ENCODE data around the gene AHCYL2. TPM values are rescaled to one million over a fixed set of nuclear protein-coding genes. Genes with fewer than 3 reads are reported as not detected.
"Not testable (repeated sequence)": the region's sequence is repeated elsewhere in the genome, so short reads cannot be mapped to it uniquely, and the experiment has no call there.

Gene AHCYL2
- polyA plus RNA-seq, 1 experiment = 13.3 TPM

- no peak for DNase-seq (ENCODE audit: low read depth, low spot score)
- no peaks in the 10 kb centered on the region for H3K27me3 ChIP-seq (ENCODE audit: control insufficient read depth, insufficient read depth, low read length)
- POLR2A ChIA-PET = interaction anchor here (0.6 kb wide), 1 partner anchor 135 kb away, joined by 3 read pairs; no protein-coding TSS in a partner anchor
- H3K9me3 ChIP-seq (ENCODE audit: control insufficient read depth, insufficient read depth, low read length) = no peaks in the 10 kb centered on the region; the same call in 1 of the 2 replicates
- H3K4me3 ChIP-seq (ENCODE audit: low read depth, low read length) = no peak overlapping the region
- H3K27ac ChIP-seq (ENCODE audit: low read depth, low read length) = no peak overlapping the region
- peak; percentile 82 for TF ChIP-seq CTCF (IDR thresholded peaks at IDR 0.05; ENCODE audit: low read depth, low read length)
- CTCF ChIA-PET = interaction anchor here (0.8 to 7.2 kb wide), 25 partner anchors 9 to 344 kb away, joined by 3 to 126 read pairs (median 4); partner anchors contain the start of gene AHCYL2
Measured at GRCh38 chr7:129298268-129298893, 73.6 kb downstream of the AHCYL2 start.

- H3K27ac ChIP-seq (ENCODE audit: low read depth, low read length) = no peak overlapping the region
- CTCF ChIA-PET = interaction anchor here (0.5 to 7.2 kb wide), 2 partner anchors 81 to 904 kb away, joined by 4 to 126 read pairs; no protein-coding TSS in a partner anchor
- H3K4me3 ChIP-seq (ENCODE audit: low read depth, low read length) = no peak overlapping the region
- no peak for DNase-seq (ENCODE audit: low read depth, low spot score)
- no peak for TF ChIP-seq CTCF (IDR thresholded peaks at IDR 0.05; ENCODE audit: low read depth, low read length)
- H3K9me3 ChIP-seq (ENCODE audit: control insufficient read depth, insufficient read depth, low read length) = peaks cover 3% of the 10 kb centered on the region
- POLR2A ChIA-PET = no interaction called here
- H3K27me3 ChIP-seq (ENCODE audit: control insufficient read depth, insufficient read depth, low read length) = no peaks in the 10 kb centered on the region
Measured at GRCh38 chr7:129299889-129300288, 75.1 kb downstream of the AHCYL2 start.

- CTCF ChIA-PET; DNase-seq (ENCODE audit: low read depth, low spot score); H3K4me3 ChIP-seq (ENCODE audit: low read depth, low read length); H3K9me3 ChIP-seq (ENCODE audit: control insufficient read depth, insufficient read depth, low read length); H3K27me3 ChIP-seq (ENCODE audit: control insufficient read depth, insufficient read depth, low read length); POLR2A ChIA-PET; H3K27ac ChIP-seq (ENCODE audit: low read depth, low read length): not testable (repeated sequence)
Measured at GRCh38 chr7:129300299-129300698, 75.5 kb downstream of the AHCYL2 start.

GRCh38 chr7:129307592-129307991 is 82.8 kb downstream of the AHCYL2 start:
- CTCF ChIA-PET = interaction anchor here (1.0 kb wide), 2 partner anchors 9 to 89 kb away, joined by 3 to 4 read pairs; no protein-coding TSS in a partner anchor
- Histone ChIP-seq H3K9me3 (ENCODE audit: control insufficient read depth, insufficient read depth, low read length) (peaks cover 6% of the 10 kb centered on the region), H3K27me3 (ENCODE audit: control insufficient read depth, insufficient read depth, low read length) (no peaks in the 10 kb centered on the region), H3K4me3 (ENCODE audit: low read depth, low read length) (no peak overlapping the region), H3K27ac (ENCODE audit: low read depth, low read length) (no peak overlapping the region)
- POLR2A ChIA-PET = no interaction called here
- no peak for DNase-seq (ENCODE audit: low read depth, low spot score)
- TF ChIP-seq CTCF (IDR thresholded peaks at IDR 0.05; ENCODE audit: low read depth, low read length) = no peak

GRCh38 chr7:129308047-129308446 is 83.2 kb downstream of the AHCYL2 start:
- CTCF ChIA-PET = interaction anchor here (1.0 kb wide), 2 partner anchors 10 to 90 kb away, joined by 3 to 4 read pairs; no protein-coding TSS in a partner anchor
- Histone ChIP-seq H3K9me3 (ENCODE audit: control insufficient read depth, insufficient read depth, low read length) (peaks cover 6% of the 10 kb centered on the region), H3K27me3 (ENCODE audit: control insufficient read depth, insufficient read depth, low read length) (no peaks in the 10 kb centered on the region), H3K27ac (ENCODE audit: low read depth, low read length) (no peak overlapping the region), H3K4me3 (ENCODE audit: low read depth, low read length) (no peak overlapping the region)
- TF ChIP-seq CTCF (IDR thresholded peaks at IDR 0.05; ENCODE audit: low read depth, low read length) = no peak
- no peak for DNase-seq (ENCODE audit: low read depth, low spot score)
- POLR2A ChIA-PET = no interaction called here
